K562 (cell line): ENCODE measurements around the gene RESF1. TPM values are rescaled to one million over a fixed set of nuclear protein-coding genes. Genes with fewer than 3 reads are reported as not detected.

Experiments
- BRCA1 ChIP-seq, 2 experiments: fragments of 450-650 bp in 1 of 2; sonication (generic) in 1 of 2; formaldehyde crosslinking in 1 of 2; IDR thresholded peaks; 2 replicates each; pipeline versions ENCODE4 v1.5.0 to v1.6.1; 2017 to 2020; ENCODE audit warnings: mild to moderate bottlenecking in 1 of 2, missing genetic modification reagents in 1 of 2
- CBX5 ChIP-seq: IDR thresholded peaks from 2 replicates; pipeline ENCODE4 v1.6.1; 2014; ENCODE audit warnings: low read depth, borderline replicate concordance
- EZH2 ChIP-seq: IDR thresholded peaks from 2 replicates; pipeline ENCODE4 v1.6.1; 2012; ENCODE audit warnings: low read depth, mild to moderate bottlenecking, inconsistent platforms, low read length, borderline replicate concordance
- GTF2B ChIP-seq: IDR thresholded peaks from 2 replicates; pipeline ENCODE4 v1.6.1; 2011; ENCODE audit not compliant: insufficient read length; ENCODE audit errors: extremely low read depth
- GTF2E2 ChIP-seq: fragments of 200-800 bp; sonication (Bioruptor generic); IDR thresholded peaks from 2 replicates; pipeline ENCODE4 v1.6.1; 2016; ENCODE audit warnings: missing genetic modification characterization, missing compliant biosample characterization
- HMG20A ChIP-seq: fragments of 450-650 bp; formaldehyde crosslinking; conservative IDR thresholded peaks from 2 replicates; pipeline ENCODE4 v1.4.0; 2020; ENCODE audit warnings: mild to moderate bottlenecking, mixed read lengths
- HNRNPK ChIP-seq: fragments of 200-400 bp; formaldehyde crosslinking; IDR thresholded peaks from one replicate; pipeline ENCODE4 v1.6.1; 2018; ENCODE audit warnings: mild to moderate bottlenecking, low read depth, low read length; ENCODE audit not compliant: poor library complexity, severe bottlenecking
- ILK ChIP-seq: fragments of 450-650 bp; IDR thresholded peaks from 2 replicates; pipeline ENCODE4 v1.6.1; 2016; ENCODE audit warnings: missing genetic modification characterization, low read depth, mild to moderate bottlenecking, missing compliant biosample characterization, moderate library complexity, borderline replicate concordance
- JUNB ChIP-seq: fragments of 450-650 bp; formaldehyde crosslinking; conservative IDR thresholded peaks from 2 replicates; pipeline ENCODE4 v1.4.0; 2020; ENCODE audit warnings: mild to moderate bottlenecking
- MAFG ChIP-seq: fragments of 450-650 bp; conservative IDR thresholded peaks from 2 replicates; pipeline ENCODE4 v1.6.1; 2016; ENCODE audit warnings: missing genetic modification characterization, missing compliant biosample characterization
- PHF8 ChIP-seq: fragments of 200-600 bp; sonication (generic); IDR thresholded peaks from 2 replicates; pipeline ENCODE4 v1.6.1; 2012; ENCODE audit warnings: mixed run types, mild to moderate bottlenecking, inconsistent platforms, low read length, moderate library complexity, borderline replicate concordance
- RNF2 ChIP-seq: sonication (generic); IDR thresholded peaks from 2 replicates; pipeline ENCODE4 v1.6.1; 2016
- RUNX1 ChIP-seq: sonication (generic); IDR thresholded peaks from 2 replicates; pipeline ENCODE4 v1.6.1; 2016; ENCODE audit warnings: antibody characterized with exemption, low read depth
- SIRT6 ChIP-seq: IDR thresholded peaks from one replicate; pipeline ENCODE4 v1.6.1; 2012; ENCODE audit warnings: low read depth, mild to moderate bottlenecking, control low read depth, inconsistent platforms, low read length, moderate library complexity
- SNAPC5 ChIP-seq: fragments of 250-450 bp; sonication (Bioruptor Pico); IDR thresholded peaks from 2 replicates; pipeline ENCODE4 v1.8.0; 2021; ENCODE audit warnings: moderate library complexity, mild to moderate bottlenecking, inconsistent platforms
- SRSF3 ChIP-seq: fragments of 200-400 bp; formaldehyde crosslinking; IDR thresholded peaks from 2 replicates; pipeline ENCODE4 v1.6.1; 2016; ENCODE audit warnings: mild to moderate bottlenecking, low read length, moderate library complexity; ENCODE audit not compliant: insufficient read depth
- TAF1 ChIP-seq: IDR thresholded peaks from 2 replicates; pipeline ENCODE4 v1.6.1; 2011; ENCODE audit warnings: mild to moderate bottlenecking, low read length, moderate library complexity; ENCODE audit not compliant: insufficient read depth, control insufficient read depth, severe bottlenecking; ENCODE audit errors: extremely low read depth
- TFAP4 ChIP-seq: sonication (generic); formaldehyde crosslinking; IDR thresholded peaks from 2 replicates; pipeline ENCODE4 v1.8.0; 2022; ENCODE audit warnings: missing genetic modification reagents, mild to moderate bottlenecking, moderate library complexity, borderline replicate concordance
- TGIF2 ChIP-seq: sonication (generic); formaldehyde crosslinking; IDR thresholded peaks from 2 replicates; pipeline ENCODE4 v1.8.1; 2022; ENCODE audit warnings: mild to moderate bottlenecking, missing genetic modification reagents, moderate library complexity
- ZNF224 ChIP-seq: sonication (generic); formaldehyde crosslinking; IDR thresholded peaks from 2 replicates; pipeline ENCODE4 v1.8.0; 2022; ENCODE audit warnings: mild to moderate bottlenecking, missing genetic modification reagents
- polyA plus RNA-seq, 8 experiments: library from polyadenylated mRNA; depleted of rRNA in 4 of 8; stranded (reverse) in 5 of 8; unstranded in 3 of 8; fragments of >200 nt; fragmentation: Nextera tagmentation in 2 of 8; fragmentation: Illumina TruSeq in 1 of 8; extraction: Ambion mirVana in 2 of 8; extraction: Trizol in 1 of 8; gene quantifications; 2 replicates each; pipeline versions ENCODE4 v1.2.1 to v1.2.3, GENCODE V29; 2011 to 2014; ENCODE audit warnings: inconsistent platforms in 1 of 8, missing spikeins in 1 of 8
- total RNA-seq, 7 experiments: library from RNA; depleted of rRNA in 6 of 7; stranded (reverse); fragments of >200 nt in 6 of 7; fragmentation: Illumina TruSeq in 2 of 7; extraction: Trizol in 2 of 7; gene quantifications; 2 replicates each; pipeline versions ENCODE4 v1.2.1 to v1.2.3, GENCODE V29; 2011 to 2021; ENCODE audit warnings: low replicate concordance in 1 of 7
- TF ChIP-seq, protein P1 (sequence below): fragments of 250-450 bp; sonication (Bioruptor Pico); IDR thresholded peaks from 2 replicates; pipeline ENCODE4 v1.5.0; 2020; ENCODE audit warnings: mild to moderate bottlenecking
- TF ChIP-seq, protein P2 (sequence below): fragments of 450-650 bp; IDR thresholded peaks from 2 replicates; pipeline ENCODE4 v1.6.1; 2016
- TF ChIP-seq, protein P3 (sequence below): sonication (generic); formaldehyde crosslinking; IDR thresholded peaks from 2 replicates; pipeline ENCODE4 v1.5.0; 2020; ENCODE audit warnings: missing genetic modification reagents

RESF1 gene
- total and polyA plus RNA-seq, 9 of the 15 experiments (the other 6 are each of a cell fraction or from before 2014, with no cell fraction given): 21.5 to 121 (median 53.6) TPM

DNA sequence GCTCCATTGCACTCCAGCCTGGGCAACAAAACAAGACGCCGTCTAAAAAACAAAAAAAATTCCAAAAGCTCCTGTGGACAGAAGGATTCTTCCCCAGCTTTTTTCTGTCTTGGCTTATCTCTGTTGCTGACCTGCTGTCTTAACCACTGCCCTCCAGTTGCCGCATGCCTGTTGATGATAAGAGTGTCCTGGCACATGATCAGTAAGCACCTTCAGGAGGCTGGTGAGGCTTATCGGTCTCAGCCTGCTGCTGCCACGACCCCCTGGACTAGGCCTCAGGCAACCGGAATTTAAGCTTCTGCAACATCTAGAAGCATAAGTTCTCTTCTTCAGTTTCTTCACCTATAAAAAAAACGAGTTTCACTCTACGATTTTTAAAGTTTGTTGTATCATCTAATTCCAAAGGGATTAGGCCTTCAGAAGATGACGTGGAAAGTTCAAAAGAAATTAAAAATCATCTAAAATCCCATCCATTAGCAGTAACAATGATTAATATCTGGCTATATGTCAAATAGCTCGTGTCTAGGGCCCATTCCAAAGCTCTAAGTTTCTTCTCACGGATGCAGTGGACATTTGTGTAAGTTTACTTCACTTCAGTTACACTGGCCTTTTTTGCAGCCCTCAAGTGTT, 46.4 kb downstream of the RESF1 start (continued):
- TF ChIP-seq SIRT6: no peak
- peak; percentile 51 for TF ChIP-seq TAF1
- TF ChIP-seq, protein P1, sequence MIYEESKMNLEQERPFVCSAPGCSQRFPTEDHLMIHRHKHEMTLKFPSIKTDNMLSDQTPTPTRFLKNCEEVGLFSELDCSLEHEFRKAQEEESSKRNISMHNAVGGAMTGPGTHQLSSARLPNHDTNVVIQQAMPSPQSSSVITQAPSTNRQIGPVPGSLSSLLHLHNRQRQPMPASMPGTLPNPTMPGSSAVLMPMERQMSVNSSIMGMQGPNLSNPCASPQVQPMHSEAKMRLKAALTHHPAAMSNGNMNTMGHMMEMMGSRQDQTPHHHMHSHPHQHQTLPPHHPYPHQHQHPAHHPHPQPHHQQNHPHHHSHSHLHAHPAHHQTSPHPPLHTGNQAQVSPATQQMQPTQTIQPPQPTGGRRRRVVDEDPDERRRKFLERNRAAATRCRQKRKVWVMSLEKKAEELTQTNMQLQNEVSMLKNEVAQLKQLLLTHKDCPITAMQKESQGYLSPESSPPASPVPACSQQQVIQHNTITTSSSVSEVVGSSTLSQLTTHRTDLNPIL (CRISPR knock-in tag): no peak
- TF ChIP-seq HNRNPK: no peak
- TF ChIP-seq ZNF224 (CRISPR knock-in tag): no peak
- TF ChIP-seq ILK (tag): no peak
- TF ChIP-seq JUNB (CRISPR knock-in tag): no peak
- TF ChIP-seq, protein P2, sequence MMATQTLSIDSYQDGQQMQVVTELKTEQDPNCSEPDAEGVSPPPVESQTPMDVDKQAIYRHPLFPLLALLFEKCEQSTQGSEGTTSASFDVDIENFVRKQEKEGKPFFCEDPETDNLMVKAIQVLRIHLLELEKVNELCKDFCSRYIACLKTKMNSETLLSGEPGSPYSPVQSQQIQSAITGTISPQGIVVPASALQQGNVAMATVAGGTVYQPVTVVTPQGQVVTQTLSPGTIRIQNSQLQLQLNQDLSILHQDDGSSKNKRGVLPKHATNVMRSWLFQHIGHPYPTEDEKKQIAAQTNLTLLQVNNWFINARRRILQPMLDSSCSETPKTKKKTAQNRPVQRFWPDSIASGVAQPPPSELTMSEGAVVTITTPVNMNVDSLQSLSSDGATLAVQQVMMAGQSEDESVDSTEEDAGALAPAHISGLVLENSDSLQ: no peak; the same call in 1 of the 2 replicates
- no peak for TF ChIP-seq BRCA1 (IDR thresholded peaks at IDR 0.05)
- no peak for TF ChIP-seq BRCA1 (CRISPR knock-in tag; IDR thresholded peaks at IDR 0.05)
- TF ChIP-seq SRSF3: no peak
- no peak for TF ChIP-seq TGIF2
- peak; percentile 99 for TF ChIP-seq RUNX1
- TF ChIP-seq RNF2: peak; percentile 98
- TF ChIP-seq, protein P3, sequence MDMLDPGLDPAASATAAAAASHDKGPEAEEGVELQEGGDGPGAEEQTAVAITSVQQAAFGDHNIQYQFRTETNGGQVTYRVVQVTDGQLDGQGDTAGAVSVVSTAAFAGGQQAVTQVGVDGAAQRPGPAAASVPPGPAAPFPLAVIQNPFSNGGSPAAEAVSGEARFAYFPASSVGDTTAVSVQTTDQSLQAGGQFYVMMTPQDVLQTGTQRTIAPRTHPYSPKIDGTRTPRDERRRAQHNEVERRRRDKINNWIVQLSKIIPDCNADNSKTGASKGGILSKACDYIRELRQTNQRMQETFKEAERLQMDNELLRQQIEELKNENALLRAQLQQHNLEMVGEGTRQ (CRISPR knock-in tag): peak; percentile 45
- no peak for TF ChIP-seq GTF2E2
- TF ChIP-seq EZH2: no peak
- TF ChIP-seq TFAP4 (CRISPR knock-in tag): peak; percentile 91
- TF ChIP-seq HMG20A (CRISPR knock-in tag): 0 out of 2 replicates have a peak, but pooled peaks have one; percentile 68
- TF ChIP-seq MAFG (tag): peak; percentile 71
- peak; percentile 12; the same call in 1 of the 2 replicates for TF ChIP-seq CBX5
- TF ChIP-seq GTF2B: no peak
- TF ChIP-seq PHF8: no peak
- TF ChIP-seq SNAPC5: no peak
